ENCODE results near the gene SOX18.

- TF ChIP-seq EP300 (IDR thresholded peaks at IDR 0.05) (no peak), POLR2AphosphoS5 (IDR thresholded peaks at IDR 0.05) (no peak), POLR2A (IDR thresholded peaks at IDR 0.05; ENCODE audit: low read depth) (no peak)
These were observed 19.9 kb downstream of the SOX18 start for GRCh38 chr20:64029293-64030117.
